A673 (cell line): ENCODE data around the gene MICU1.

Experiments used
- EZH2 ChIP-seq: fragments of 200-600 bp; sonication (generic); IDR thresholded peaks from 2 replicates; pipeline ENCODE4 v1.6.1; 2017; ENCODE audit warnings: borderline replicate concordance, low read depth, mild to moderate bottlenecking, mixed read lengths, antibody characterized with exemption, low read length; ENCODE audit not compliant: poor library complexity, severe bottlenecking
- TF ChIP-seq, protein P1 (sequence below): fragments of 300-800, 200-600 bp; sonication (generic); conservative IDR thresholded peaks from 2 replicates; pipeline ENCODE4 v1.5.1; 2017; ENCODE audit warnings: low read depth, mild to moderate bottlenecking, antibody characterized with exemption, low read length, moderate library complexity, mixed read lengths

- TF ChIP-seq, protein P1, sequence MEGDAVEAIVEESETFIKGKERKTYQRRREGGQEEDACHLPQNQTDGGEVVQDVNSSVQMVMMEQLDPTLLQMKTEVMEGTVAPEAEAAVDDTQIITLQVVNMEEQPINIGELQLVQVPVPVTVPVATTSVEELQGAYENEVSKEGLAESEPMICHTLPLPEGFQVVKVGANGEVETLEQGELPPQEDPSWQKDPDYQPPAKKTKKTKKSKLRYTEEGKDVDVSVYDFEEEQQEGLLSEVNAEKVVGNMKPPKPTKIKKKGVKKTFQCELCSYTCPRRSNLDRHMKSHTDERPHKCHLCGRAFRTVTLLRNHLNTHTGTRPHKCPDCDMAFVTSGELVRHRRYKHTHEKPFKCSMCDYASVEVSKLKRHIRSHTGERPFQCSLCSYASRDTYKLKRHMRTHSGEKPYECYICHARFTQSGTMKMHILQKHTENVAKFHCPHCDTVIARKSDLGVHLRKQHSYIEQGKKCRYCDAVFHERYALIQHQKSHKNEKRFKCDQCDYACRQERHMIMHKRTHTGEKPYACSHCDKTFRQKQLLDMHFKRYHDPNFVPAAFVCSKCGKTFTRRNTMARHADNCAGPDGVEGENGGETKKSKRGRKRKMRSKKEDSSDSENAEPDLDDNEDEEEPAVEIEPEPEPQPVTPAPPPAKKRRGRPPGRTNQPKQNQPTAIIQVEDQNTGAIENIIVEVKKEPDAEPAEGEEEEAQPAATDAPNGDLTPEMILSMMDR = no peak
- no peak for TF ChIP-seq EZH2
These were observed 13.6 kb upstream of the MICU1 start for GRCh38 chr10:72639441-72639873.
